H1 (cell line): ENCODE data around the gene TEX26. TPM values are rescaled to one million over a fixed set of nuclear protein-coding genes. Genes with fewer than 3 reads are reported as not detected.

Source experiments
- CTCF ChIA-PET: fragments of 300-600 bp; sonication (Branson Sonifier 250); formaldehyde crosslinking; loops from one replicate; lab custom pipeline; 2021; ENCODE audit not compliant: partially characterized antibody; lab: Charles Lee
- POLR2A ChIA-PET: fragments of 300-600 bp; sonication (Branson Sonifier 250); formaldehyde crosslinking; loops from one replicate; lab custom pipeline; 2021; ENCODE audit warnings: inconsistent platforms; ENCODE audit not compliant: partially characterized antibody; lab: Charles Lee
- DNase-seq, 2 experiments: peaks; one replicate each; pipeline versions ENCODE4 v3.0.0 to v3.0.0-alpha.2; 2010 to 2022; ENCODE audit warnings: low spot score in 2 of 2, low read depth in 1 of 2, mixed read lengths in 1 of 2
- FAIRE-seq: peaks from 2 replicates; lab custom pipeline; 2011; peaks lifted over from hg19 to GRCh38; lab: Jason Lieb, UNC
- H2AFZ ChIP-seq: 2 replicates; pipeline ENCODE4 v1.8.1; 2012; ENCODE audit warnings: low read length, inconsistent platforms
- H2AK5ac ChIP-seq: 2 replicates; pipeline ENCODE4 v1.6.1; 2013; ENCODE audit warnings: low read depth, low read length
- H2BK120ac ChIP-seq: replicated peaks from 2 replicates; pipeline ENCODE3; 2013; ENCODE audit warnings: low read depth, low read length, inconsistent platforms
- H2BK12ac ChIP-seq: 2 replicates; pipeline ENCODE4 v1.6.1; 2013; ENCODE audit warnings: low read depth, low read length
- H2BK15ac ChIP-seq: 2 replicates; pipeline ENCODE4 v1.6.1; 2013; ENCODE audit warnings: low read length
- H2BK20ac ChIP-seq: 2 replicates; pipeline ENCODE4 v1.6.1; 2013; ENCODE audit warnings: low read length
- H2BK5ac ChIP-seq: 2 replicates; pipeline ENCODE4 v1.6.1; 2013; ENCODE audit warnings: low read depth, low read length
- H3K14ac ChIP-seq: 2 replicates; pipeline ENCODE4 v1.6.1; 2013; ENCODE audit warnings: inconsistent platforms; ENCODE audit not compliant: insufficient read length
- H3K18ac ChIP-seq: 2 replicates; pipeline ENCODE4 v1.6.1; 2013; ENCODE audit warnings: low read length; ENCODE audit errors: extremely low read depth
- H3K23ac ChIP-seq: 2 replicates; pipeline ENCODE4 v1.6.1; 2013; ENCODE audit warnings: inconsistent platforms; ENCODE audit not compliant: insufficient read length
- H3K23me2 ChIP-seq: 2 replicates; pipeline ENCODE4 v1.6.1; 2013; ENCODE audit warnings: low read depth, low read length
- H3K27ac ChIP-seq: 2 replicates; pipeline ENCODE4 v1.6.1; 2011; ENCODE audit warnings: low read depth, low read length, inconsistent platforms
- H3K27me3 ChIP-seq, 4 experiments: replicated peaks in 1 of 4; 1 replicate in 1 of 4; 2 replicates in 3 of 4; pipeline versions ENCODE4 v1.6.1 to v1.8.1; 2011 to 2013; ENCODE audit warnings: low read length in 3 of 4, mild to moderate bottlenecking in 3 of 4, inconsistent platforms in 2 of 4, mixed read lengths in 2 of 4, moderate library complexity in 1 of 4; ENCODE audit not compliant: control insufficient read depth in 3 of 4, insufficient read depth in 3 of 4; ENCODE audit errors: extremely low read depth in 1 of 4
- H3K36me3 ChIP-seq, 4 experiments: 2 replicates each; pipeline versions ENCODE4 v1.6.1 to v1.8.1; 2011 to 2013; ENCODE audit warnings: mild to moderate bottlenecking in 4 of 4, low read length in 3 of 4, moderate library complexity in 2 of 4, control low read depth in 1 of 4, inconsistent platforms in 1 of 4; ENCODE audit not compliant: insufficient read depth in 4 of 4, control insufficient read depth in 2 of 4
- H3K4ac ChIP-seq: replicated peaks from 2 replicates; pipeline ENCODE3; 2013; ENCODE audit warnings: low read length, low read depth, mixed read lengths, inconsistent platforms; ENCODE audit not compliant: insufficient read length
- H3K4me1 ChIP-seq, 4 experiments: replicated peaks in 1 of 4; 1 replicate in 1 of 4; 2 replicates in 3 of 4; pipeline versions ENCODE4 v1.6.1 to v1.8.1; 2011 to 2013; ENCODE audit warnings: low read length in 3 of 4, inconsistent platforms in 2 of 4, mixed read lengths in 1 of 4; ENCODE audit not compliant: insufficient read depth in 4 of 4, control insufficient read depth in 3 of 4
- H3K4me2 ChIP-seq, 2 experiments: 2 replicates each; pipeline versions ENCODE4 v1.6.1 to v1.8.1; 2011 to 2013; ENCODE audit warnings: low read depth in 2 of 2, low read length in 2 of 2, control low read depth in 1 of 2, inconsistent platforms in 1 of 2, mild to moderate bottlenecking in 1 of 2; ENCODE audit not compliant: insufficient read depth in 1 of 2
- H3K4me3 ChIP-seq, 4 experiments: fragments of 200-600, 300-600 bp in 1 of 4; sonication (generic), shearing (Covaris generic), sonication (Bioruptor Twin) in 1 of 4; 2 replicates each; pipeline versions ENCODE4 v1.5.1 to v1.8.1; 2011 to 2016; ENCODE audit warnings: low read length in 4 of 4, low read depth in 3 of 4, control low read depth in 2 of 4, inconsistent platforms in 2 of 4, mild to moderate bottlenecking in 2 of 4, mixed read lengths in 1 of 4, moderate library complexity in 1 of 4; ENCODE audit not compliant: insufficient read depth in 2 of 4; ENCODE audit errors: extremely low read depth in 1 of 4
- H3K56ac ChIP-seq: replicated peaks from 2 replicates; pipeline ENCODE3; 2013; ENCODE audit warnings: low read depth, mild to moderate bottlenecking, mixed read lengths, low read length, inconsistent platforms; ENCODE audit not compliant: insufficient read length
- H3K79me1 ChIP-seq: 2 replicates; pipeline ENCODE4 v1.6.1; 2013; ENCODE audit warnings: low read depth, low read length, control low read depth
- H3K79me2 ChIP-seq, 2 experiments: 2 replicates each; pipeline versions ENCODE4 v1.6.1 to v1.8.1; 2012 to 2013; ENCODE audit warnings: low read length in 2 of 2, mild to moderate bottlenecking in 2 of 2, inconsistent platforms in 1 of 2; ENCODE audit not compliant: insufficient read depth in 2 of 2, control insufficient read depth in 1 of 2
- H3K9ac ChIP-seq, 4 experiments: replicated peaks in 1 of 4; 1 replicate in 1 of 4; 2 replicates in 3 of 4; pipeline versions ENCODE4 v1.6.1 to v1.8.1; 2011 to 2013; ENCODE audit warnings: low read depth in 3 of 4, low read length in 3 of 4, control low read depth in 2 of 4, mild to moderate bottlenecking in 2 of 4, moderate library complexity in 2 of 4, inconsistent platforms in 1 of 4; ENCODE audit errors: extremely low read depth in 1 of 4
- H3K9me3 ChIP-seq, 2 experiments: 2 replicates each; pipeline versions ENCODE4 v1.6.1 to v1.8.1; 2012 to 2013; ENCODE audit warnings: mild to moderate bottlenecking in 2 of 2, moderate library complexity in 2 of 2, control low read depth in 1 of 2, inconsistent platforms in 1 of 2, low read depth in 1 of 2, low read length in 1 of 2, mixed read lengths in 1 of 2; ENCODE audit not compliant: insufficient read depth in 2 of 2
- H4K20me1 ChIP-seq, 2 experiments: replicated peaks in 1 of 2; 2 replicates each; pipeline versions ENCODE3 to v1.8.1; 2011 to 2013; ENCODE audit warnings: inconsistent platforms in 2 of 2, low read length in 2 of 2, mild to moderate bottlenecking in 1 of 2; ENCODE audit not compliant: insufficient read depth in 2 of 2, control insufficient read depth in 1 of 2
- H4K5ac ChIP-seq: 2 replicates; pipeline ENCODE4 v1.6.1; 2013; ENCODE audit warnings: low read length, low read depth, mixed read lengths, inconsistent platforms; ENCODE audit not compliant: insufficient read length
- H4K8ac ChIP-seq: 2 replicates; pipeline ENCODE4 v1.8.0; 2013; ENCODE audit warnings: mild to moderate bottlenecking, moderate library complexity, low read length, inconsistent platforms; ENCODE audit not compliant: insufficient read depth; ENCODE audit errors: extremely low read depth
- H4K91ac ChIP-seq: replicated peaks from 2 replicates; pipeline ENCODE3; 2013; ENCODE audit warnings: low read length, mixed read lengths, inconsistent platforms; ENCODE audit not compliant: insufficient read length
- CHD1 ChIP-seq: IDR thresholded peaks from 2 replicates; pipeline ENCODE4 v1.6.1; 2012; ENCODE audit warnings: low read depth, low read length, improper control_type of control experiment
- CREB1 ChIP-seq: IDR thresholded peaks from 2 replicates; pipeline ENCODE4 v1.6.1; 2012; ENCODE audit warnings: inconsistent platforms
- RFX5 ChIP-seq: IDR thresholded peaks from 2 replicates; pipeline ENCODE4 v1.6.1; 2011; ENCODE audit warnings: low read depth, low read length, improper control_type of control experiment, borderline replicate concordance
- RNF2 ChIP-seq: fragments of 200-900, 300-1000 bp; sonication (generic); IDR thresholded peaks from 2 replicates; pipeline ENCODE4 v1.7.1; 2016; ENCODE audit warnings: borderline replicate concordance, low read depth, mild to moderate bottlenecking, antibody characterized with exemption, low read length; ENCODE audit not compliant: poor library complexity, severe bottlenecking; ENCODE audit errors: missing control alignments
- SP2 ChIP-seq: IDR thresholded peaks from 2 replicates; pipeline ENCODE4 v1.6.1; 2012; ENCODE audit warnings: mild to moderate bottlenecking, low read length, inconsistent platforms
- SRF ChIP-seq: IDR thresholded peaks from 2 replicates; pipeline ENCODE4 v1.6.1; 2011; ENCODE audit warnings: mild to moderate bottlenecking, low read depth, low read length, moderate library complexity
- TEAD4 ChIP-seq: IDR thresholded peaks from 2 replicates; pipeline ENCODE4 v1.6.1; 2012; ENCODE audit warnings: low read depth, low read length, inconsistent platforms, mixed read lengths
- WGBS, 2 experiments: shearing (Covaris generic) in 1 of 2; methylation state at CpG; one replicate each; pipeline versions ENCODE4 v1.1.6 to v1.1.7; 2013 to 2015; ENCODE audit warnings: low lambda C conversion rate in 2 of 2, mixed read lengths in 2 of 2, inconsistent platforms in 1 of 2, low coverage in 1 of 2, missing lambda C conversion rate in 1 of 2; ENCODE audit not compliant: insufficient replicate concordance in 2 of 2, insufficient coverage in 1 of 2, insufficient read length in 1 of 2; ENCODE audit errors: extremely low coverage in 1 of 2, missing lambda C conversion rate in 1 of 2; 5-methylcytosine and 5-hydroxymethylcytosine counted together
- polyA plus RNA-seq, 7 experiments: library from polyadenylated mRNA; depleted of rRNA in 3 of 7; stranded (reverse) in 5 of 7; unstranded in 2 of 7; fragments of >200 nt in 5 of 7; fragments of 200-250 nt in 2 of 7; gene quantifications; 1 replicate in 5 of 7; 2 replicates in 1 of 7; 4 replicates in 1 of 7; pipeline versions ENCODE4 v1.2.1 to v1.2.3, GENCODE V29; 2011 to 2013; ENCODE audit warnings: missing spikeins in 2 of 7, mixed read lengths in 2 of 7
- total RNA-seq: library from RNA; stranded (reverse); fragmentation: NEBNext Ultra II Directional; extraction: Animal tissue kit (Norgen Biotek cat#: 25700); gene quantifications from 2 replicates; pipeline ENCODE4 v1.2.1, GENCODE V29; 2021

The TEX26 gene
- total and polyA plus RNA-seq, 2 of the 8 experiments (the other 6 are each of a cell fraction or from before 2014, with no cell fraction given), result not detected

- FAIRE-seq (no peak), DNase-seq (no peak)
- CTCF ChIA-PET, result no interaction called here
- Histone ChIP-seq H4K8ac (no peak overlapping the region), H4K5ac (no peak overlapping the region), H4K20me1 (no peaks in the 10 kb centered on the region), H3K36me3 (no peaks in the 10 kb centered on the region), H3K27ac (no peak overlapping the region), H2BK20ac (no peak overlapping the region), H3K4me3 (no peak overlapping the region), H2BK12ac (no peak overlapping the region), H2BK120ac (no peak overlapping the region), H3K23me2 (no peaks in the 10 kb centered on the region), H3K4me2 (no peak overlapping the region), H3K18ac (no peak overlapping the region), H3K56ac (no peak overlapping the region), H3K9me3 (no peaks in the 10 kb centered on the region), H3K9ac (no peak overlapping the region), H2AFZ (no peak overlapping the region), H2AK5ac (no peak overlapping the region), H3K79me1 (no peaks in the 10 kb centered on the region), H3K27me3 (peaks cover 0 to 3% (median 2%) of the 10 kb centered on the region in 4 experiments; a peak in 6 of 7 replicates), H4K91ac (no peak overlapping the region), H3K4me1 (no peaks in the 10 kb centered on the region), H3K23ac (no peak overlapping the region), H3K14ac (no peak overlapping the region), H2BK5ac (no peak overlapping the region), H3K4ac (no peak overlapping the region), H3K79me2 (no peaks in the 10 kb centered on the region), H2BK15ac (no peak overlapping the region)
- POLR2A ChIA-PET, result no interaction called here
- TF ChIP-seq TEAD4, result no peak
- TF ChIP-seq SRF, result no peak
- no peak for TF ChIP-seq RNF2
- TF ChIP-seq SP2, result no peak
- no peak for TF ChIP-seq CHD1
- no peak for TF ChIP-seq CREB1
- no peak for TF ChIP-seq RFX5
- WGBS, 2 experiments, result 94% methylated on average over 3 of the region's 3 CpGs; no CpG with 5 or more reads in 1 of the 2 experiments
Measured at GRCh38 chr13:30926781-30927180, 5.7 kb upstream of the TEX26 start.
